ENCODE data around the gene MBOAT2.
A peak's percentile ranks its signal among the peaks of the same experiment; 100 is the strongest.
"Not testable (repeated sequence)": the region's sequence is repeated elsewhere in the genome, so short reads cannot be mapped to it uniquely, and the experiment has no call there.

Gene MBOAT2

GRCh38 chr2:9003616-9004337, at the start of gene MBOAT2:
Gene MBOAT2 (minus strand): TSS chr2:9003684. CDS start chr2:9003614, 70 bp downstream.
- peak; percentile 41 to 43 for DNase-seq (ENCODE audit: extremely low read depth in 1 of 2, low read depth in 1 of 2)

DNA sequence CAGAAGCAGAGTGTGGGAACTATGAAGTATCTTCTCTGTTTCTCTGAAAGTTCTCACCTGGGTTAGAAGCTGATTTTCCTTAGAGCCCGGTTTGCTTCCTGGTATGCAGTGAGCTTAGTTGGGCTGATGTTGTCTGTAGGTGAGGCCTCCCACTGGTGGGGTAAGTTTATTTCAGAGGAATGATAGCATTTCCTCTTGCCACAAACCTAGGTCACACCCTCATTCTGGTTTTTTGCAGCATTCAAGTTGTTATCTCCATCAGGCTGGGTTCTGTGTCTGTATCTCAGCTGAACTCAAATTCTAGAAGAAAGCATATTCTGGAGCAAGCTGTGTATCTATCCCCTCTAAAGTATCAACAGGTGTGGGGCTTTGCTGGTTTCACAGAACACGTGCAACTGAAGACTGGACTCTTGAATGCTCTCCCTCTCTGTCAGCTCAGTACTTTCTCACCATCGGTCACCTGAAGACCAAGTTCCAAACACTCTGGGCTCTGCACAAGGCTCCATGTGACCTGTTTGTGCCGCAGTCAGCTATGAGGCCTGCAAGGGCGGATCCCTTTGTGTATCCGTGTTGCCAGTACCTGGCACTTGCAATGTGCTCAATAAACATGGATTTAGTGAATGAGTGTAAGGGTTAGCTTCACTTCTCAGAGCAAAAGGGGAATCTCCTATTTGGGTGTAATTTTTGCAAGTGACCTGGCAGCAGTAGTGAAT, 49.5 kb upstream of the MBOAT2 start:
- DNase-seq (ENCODE audit: extremely low read depth in 1 of 2, low read depth in 1 of 2) = no peak

DNA sequence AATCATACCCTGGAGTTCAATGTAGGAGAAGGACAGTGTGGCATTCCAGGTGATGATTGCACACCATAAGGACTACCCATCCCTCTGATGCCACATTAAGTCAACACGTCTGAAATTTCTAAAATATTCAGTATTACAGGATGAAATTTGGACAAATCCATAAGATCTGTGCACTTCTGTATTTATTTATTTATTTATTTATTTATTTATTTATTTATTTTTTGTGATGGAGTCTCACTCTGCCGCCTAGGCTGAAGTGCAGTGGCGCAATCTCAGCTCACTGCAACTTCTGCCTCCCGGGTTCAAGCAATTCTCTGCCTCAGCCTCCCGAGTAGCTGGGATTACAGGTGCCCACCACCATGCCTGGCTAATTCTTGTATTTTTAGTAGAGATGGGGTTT, 48.0 kb upstream of the MBOAT2 start:
- DNase-seq (ENCODE audit: extremely low read depth in 1 of 2, low read depth in 1 of 2) = not testable (repeated sequence)

- DNase-seq (ENCODE audit: extremely low read depth in 1 of 2, low read depth in 1 of 2) = no peak
These were observed 46.8 kb upstream of the MBOAT2 start for GRCh38 chr2:9050122-9050809.

DNA sequence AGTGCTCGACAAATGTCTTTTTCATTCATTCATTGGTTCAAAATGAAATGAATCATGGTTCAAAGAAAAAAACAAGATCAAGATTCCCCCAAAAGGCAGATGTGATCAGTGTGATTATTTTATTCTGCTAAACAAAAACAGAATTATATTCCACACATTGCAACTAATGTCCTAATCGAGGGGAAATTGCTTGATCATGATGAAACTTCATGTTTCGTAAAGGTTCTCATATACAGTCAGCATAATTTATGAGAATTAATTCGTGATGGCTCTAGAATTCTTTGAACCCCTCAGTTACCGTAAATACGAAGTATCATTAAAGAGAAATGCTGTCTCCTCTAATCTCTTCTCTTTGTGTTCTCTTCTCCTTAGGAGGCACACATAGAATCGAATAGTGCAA, 42.1 kb upstream of the MBOAT2 start:
- DNase-seq (ENCODE audit: extremely low read depth in 1 of 2, low read depth in 1 of 2) = no peak

DNA sequence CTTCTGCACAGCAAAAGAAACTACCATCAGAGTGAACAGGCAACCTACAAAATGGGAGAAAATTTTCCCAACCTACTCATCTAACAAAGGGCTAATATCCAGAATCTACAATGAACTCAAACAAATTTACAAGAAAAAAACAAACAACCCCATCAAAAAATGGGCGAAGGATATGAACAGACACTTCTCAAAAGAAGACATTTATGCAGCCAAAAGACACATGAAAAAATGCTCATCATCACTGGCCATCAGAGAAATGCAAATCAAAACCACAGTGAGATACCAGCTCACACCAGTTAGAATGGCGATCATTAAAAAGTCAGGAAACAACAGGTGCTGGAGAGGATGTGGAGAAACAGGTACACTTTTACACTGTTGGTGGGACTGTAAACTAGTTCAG, 40.0 kb upstream of the MBOAT2 start:
- not testable (repeated sequence) for DNase-seq (ENCODE audit: extremely low read depth in 1 of 2, low read depth in 1 of 2)

- DNase-seq (ENCODE audit: extremely low read depth in 1 of 2, low read depth in 1 of 2) = no peak
These were observed 33.7 kb upstream of the MBOAT2 start for GRCh38 chr2:9037166-9037565.

GRCh38 chr2:9033385-9034168, 30.1 kb upstream of the MBOAT2 start:
- DNase-seq (ENCODE audit: extremely low read depth in 1 of 2, low read depth in 1 of 2) = no peak

DNA sequence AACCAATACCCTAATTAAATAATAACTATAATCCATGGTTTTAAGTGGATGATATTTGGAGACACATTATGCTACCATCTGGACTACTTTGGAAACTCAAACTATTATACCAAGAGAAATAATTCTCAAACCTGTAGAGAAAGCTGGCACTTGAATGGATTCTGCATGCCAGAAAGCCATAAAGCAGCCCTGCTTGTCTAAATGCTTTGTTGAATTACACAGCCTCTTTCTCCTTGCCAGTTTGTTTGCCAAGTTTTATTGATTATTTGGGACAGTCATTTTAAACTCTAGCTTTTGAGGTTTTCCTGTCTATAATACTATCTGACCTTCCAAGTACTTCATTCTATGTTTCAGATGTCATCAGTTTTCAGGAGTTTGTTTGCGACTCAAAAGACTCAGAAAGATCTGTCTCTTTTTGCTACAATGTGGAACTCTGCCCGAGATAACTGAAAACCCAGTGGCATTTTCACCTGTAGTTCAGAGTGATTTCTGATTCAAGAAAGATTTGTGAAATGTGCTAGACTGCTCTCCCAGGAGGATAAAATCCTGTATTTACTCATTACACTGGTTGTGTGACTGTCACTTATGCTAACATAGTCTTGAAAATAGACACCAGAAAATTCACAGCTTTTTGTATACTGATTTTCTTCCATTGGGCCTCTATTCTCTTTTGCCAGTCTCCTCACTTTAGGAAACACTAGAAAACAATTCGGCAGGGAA, 29.2 kb upstream of the MBOAT2 start:
- no peak for DNase-seq (ENCODE audit: extremely low read depth in 1 of 2, low read depth in 1 of 2)

DNA sequence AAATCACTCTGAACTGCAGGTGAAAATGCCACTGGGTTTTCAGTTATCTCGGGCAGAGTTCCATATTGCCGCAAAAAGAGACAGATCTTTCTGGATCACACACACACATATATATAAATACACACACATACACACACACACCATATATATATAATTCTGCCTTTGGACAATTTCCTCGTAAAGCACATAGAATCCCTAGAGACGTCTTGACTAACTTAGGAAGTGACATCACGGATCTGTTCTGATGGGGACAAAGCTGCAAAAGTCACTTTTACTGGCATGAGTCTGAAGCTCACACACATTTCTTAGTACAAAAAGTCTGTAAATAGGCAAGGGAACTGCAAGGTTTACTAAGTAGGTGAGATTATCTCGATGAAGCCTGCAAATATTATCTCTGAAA, 28.6 kb upstream of the MBOAT2 start:
- no peak for DNase-seq (ENCODE audit: extremely low read depth in 1 of 2, low read depth in 1 of 2)

- DNase-seq (ENCODE audit: extremely low read depth in 1 of 2, low read depth in 1 of 2) = no peak
These were observed 27.8 kb upstream of the MBOAT2 start for GRCh38 chr2:9031246-9031645.

DNA sequence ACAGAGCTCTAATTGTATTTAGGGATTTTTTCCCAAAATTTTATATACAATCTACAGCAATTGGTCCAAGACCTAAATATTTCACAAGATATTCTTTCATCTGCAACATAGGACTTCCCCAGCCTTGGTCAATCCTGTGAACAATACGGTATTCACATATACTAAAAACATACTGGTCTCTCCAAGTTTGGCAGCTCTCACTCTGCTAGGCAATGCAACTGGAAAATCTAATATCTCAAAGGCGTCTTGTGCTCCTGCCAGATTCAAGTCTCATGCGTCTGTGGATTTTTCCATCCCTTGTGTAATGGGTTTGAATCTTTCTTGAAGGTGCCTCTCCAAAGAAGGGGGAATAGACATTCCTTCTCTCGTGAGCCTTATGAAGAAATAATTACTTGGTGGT, 27.4 kb upstream of the MBOAT2 start:
- no peak for DNase-seq (ENCODE audit: extremely low read depth in 1 of 2, low read depth in 1 of 2)

- no peak for DNase-seq (ENCODE audit: extremely low read depth in 1 of 2, low read depth in 1 of 2)
These were observed 26.7 kb upstream of the MBOAT2 start for GRCh38 chr2:9030190-9030589.

GRCh38 chr2:9029721-9030120, 26.2 kb upstream of the MBOAT2 start:
- no peak for DNase-seq (ENCODE audit: extremely low read depth in 1 of 2, low read depth in 1 of 2)

DNA sequence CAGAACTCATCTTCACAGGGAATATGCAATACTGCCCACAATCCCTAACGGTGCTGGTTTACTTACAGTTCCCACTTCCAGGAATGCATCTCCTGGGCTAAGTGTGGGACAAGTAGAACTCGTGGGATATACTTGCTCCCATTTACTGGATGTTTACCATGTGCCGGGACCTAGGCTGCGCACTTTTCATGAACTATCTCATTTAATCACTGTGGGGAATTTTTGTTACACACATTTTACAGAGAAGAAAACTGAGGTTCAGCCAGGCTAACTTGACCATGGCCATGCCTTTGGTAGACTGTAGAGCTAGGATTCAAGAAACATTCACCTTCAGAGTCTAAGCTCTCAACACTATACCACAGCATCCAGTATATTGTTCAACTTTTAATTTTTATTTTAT, 24.4 kb upstream of the MBOAT2 start:
- no peak for DNase-seq (ENCODE audit: extremely low read depth in 1 of 2, low read depth in 1 of 2)

DNA sequence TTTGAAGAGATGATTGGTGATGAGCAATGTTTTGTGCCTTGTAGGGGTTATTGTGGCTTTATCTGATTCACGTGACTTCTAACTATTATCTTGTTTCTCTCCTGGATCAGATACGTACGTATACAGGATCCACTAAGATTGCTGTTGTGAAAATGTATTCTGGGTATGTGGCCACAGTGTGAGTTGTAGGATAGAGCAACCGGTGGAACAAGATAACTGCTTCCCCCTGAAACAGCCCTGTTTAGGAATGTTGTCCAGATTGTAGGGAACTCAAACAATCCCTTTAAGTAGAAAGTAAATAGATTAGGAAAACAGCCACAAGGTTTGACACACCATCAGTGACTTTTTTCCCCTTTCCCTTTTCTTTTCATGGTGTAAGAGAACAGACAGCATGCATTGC, 22.3 kb upstream of the MBOAT2 start:
- DNase-seq (ENCODE audit: extremely low read depth in 1 of 2, low read depth in 1 of 2) = no peak

DNA sequence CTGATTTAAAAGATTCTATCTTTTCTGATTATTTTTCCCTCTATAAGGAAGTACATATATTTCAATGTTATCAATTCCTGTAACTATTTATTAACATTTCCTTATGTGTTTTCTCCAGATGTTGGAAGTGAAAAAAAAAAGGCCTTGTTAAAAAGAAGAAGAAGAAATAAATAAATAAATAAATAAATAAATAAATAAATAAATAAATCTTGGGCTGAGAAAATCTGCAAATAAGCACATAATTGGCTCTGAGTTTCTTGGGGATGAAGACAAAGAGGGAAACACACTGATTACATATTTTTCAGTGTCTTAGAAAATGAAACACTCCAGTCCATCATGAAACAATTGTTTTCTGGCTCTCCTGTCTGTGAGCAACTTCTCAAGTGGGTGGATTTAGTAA, 21.1 kb upstream of the MBOAT2 start:
- DNase-seq (ENCODE audit: extremely low read depth in 1 of 2, low read depth in 1 of 2) = no peak

GRCh38 chr2:9021563-9022211, 18.2 kb upstream of the MBOAT2 start:
- DNase-seq (ENCODE audit: extremely low read depth in 1 of 2, low read depth in 1 of 2) = no peak

- DNase-seq (ENCODE audit: extremely low read depth in 1 of 2, low read depth in 1 of 2) = no peak
These were observed 16.8 kb upstream of the MBOAT2 start for GRCh38 chr2:9020267-9020666.

DNA sequence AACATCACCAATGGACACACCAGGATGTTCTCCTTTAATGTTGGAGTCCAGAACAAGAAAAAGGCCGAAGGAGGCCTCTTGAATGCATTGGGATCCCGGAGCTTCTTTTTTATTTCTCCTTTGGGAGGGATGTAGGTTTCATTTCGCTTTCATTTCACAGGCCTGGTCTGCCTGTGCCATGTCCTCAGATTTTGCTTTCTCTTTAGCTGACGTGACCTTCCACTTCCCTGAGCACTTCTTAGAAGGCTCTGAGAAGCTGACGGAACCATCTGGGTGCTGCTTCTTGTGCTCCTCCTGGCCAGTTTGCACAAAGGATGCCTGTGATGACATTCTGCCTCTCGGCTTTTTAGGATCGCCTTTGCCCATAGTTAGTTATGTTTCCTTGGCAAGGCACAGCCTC, 15.1 kb upstream of the MBOAT2 start:
- no peak for DNase-seq (ENCODE audit: extremely low read depth in 1 of 2, low read depth in 1 of 2)

Measured in stimulated activated CD8-positive, alpha-beta memory T cell treated with anti-CD3 and anti-CD28 coated beads, Interleukin-7, amount 100 ng/mL, for 48 hours (primary cell).